Right lobe of liver (tissue), 4 donors: Measurements from ENCODE around the gene HRK.

Experiments
- CTCF ChIP-seq, 4 donors: fragments of 200-600 bp in 3 of 4; fragments of 450-650 bp in 1 of 4; IDR thresholded peaks; one replicate each; pipeline versions ENCODE4 v1.5.1 to v1.8.0; 2016 to 2022; ENCODE audit warnings: antibody characterized with exemption in 4 of 4, mild to moderate bottlenecking in 2 of 4
- POLR2A ChIP-seq: fragments of 450-650 bp; IDR thresholded peaks from one replicate; pipeline ENCODE4 v1.6.1; 2017; ENCODE audit warnings: antibody characterized with exemption, mild to moderate bottlenecking
- donor health status: DM: no; HTN: no; CAD: no.
- donor health status: DM: no; HTN: no; CAD: no.
- donor health status: DM: no; HTN: yes; CAD: no.

GRCh38 chr12:116892349-116893140 lies 11.3 kb upstream of the HRK start:
- TF ChIP-seq CTCF (IDR thresholded peaks at IDR 0.05) (no peak), POLR2A (no peak)
